ENCODE measurements around the gene TMEM258. TPM values are rescaled to one million over a fixed set of nuclear protein-coding genes. Genes with fewer than 3 reads are reported as not detected.
A peak's percentile ranks its signal among the peaks of the same experiment; 100 is the strongest.

The TMEM258 gene
- total and polyA plus RNA-seq, 2 experiments from 2014 or later = 71.3 to 519 TPM

DNA sequence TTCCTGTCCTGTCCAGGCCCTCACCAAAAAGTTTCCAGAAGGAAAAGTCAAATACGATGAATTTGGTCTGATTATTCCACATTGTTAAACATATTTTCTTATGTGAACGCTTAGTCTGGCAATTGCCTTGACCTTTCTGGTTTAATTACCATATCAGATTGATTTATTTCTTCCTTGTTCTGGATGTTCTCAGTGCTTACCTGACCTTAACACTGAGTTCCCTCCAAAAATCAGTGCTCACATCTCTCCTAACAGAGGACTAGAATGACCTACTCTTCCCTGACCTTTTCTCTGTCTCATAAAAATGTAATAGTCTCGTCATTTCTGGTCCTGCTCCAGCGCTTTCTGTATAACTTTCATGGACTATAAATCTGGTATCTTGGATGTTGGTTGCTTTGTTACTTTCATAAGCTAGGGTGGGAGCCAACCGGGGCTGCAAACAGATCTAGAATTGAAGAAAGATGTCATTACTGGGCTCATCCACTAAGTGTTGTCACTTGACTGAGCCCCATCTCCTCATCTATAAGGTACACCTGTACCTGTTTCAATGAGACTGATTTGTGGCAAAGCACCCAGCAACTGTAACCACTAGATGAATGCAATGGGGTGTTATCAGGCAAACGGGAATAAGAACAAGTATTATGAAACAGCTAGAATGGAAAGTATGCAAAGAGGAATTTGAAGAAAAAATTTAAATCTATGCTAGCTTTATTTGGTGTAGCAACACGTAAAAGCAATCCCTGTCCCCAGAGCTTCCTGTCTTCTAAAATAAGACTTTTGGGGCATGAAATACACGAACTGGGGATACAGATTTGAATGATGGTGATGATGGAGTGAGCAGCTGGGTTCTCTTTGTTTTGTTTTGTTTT, 38.1 kb upstream of the TMEM258 start:
- no peak overlapping the region for H2AFZ ChIP-seq
- Mint-ChIP-seq H3K4me3 (peak overlapping the region; percentile 87), H3K36me3 (ENCODE audit: low read depth) (peaks cover 31% of the 10 kb centered on the region), H3K27ac (no peak overlapping the region; the same call in 1 of the 2 replicates), H3K9me3 (peaks cover 3% of the 10 kb centered on the region; the same call in 1 of the 3 replicates), H3K4me1 (peaks cover 66% of the 10 kb centered on the region), H3K27me3 (ENCODE audit: insufficient read depth, low read depth, poor library complexity) (peaks cover 27% of the 10 kb centered on the region)
- no peaks in the 10 kb centered on the region; the same call in 1 of the 2 replicates for H3K36me3 ChIP-seq (ENCODE audit: insufficient read depth)
- H4K20me1 ChIP-seq (replicated peaks; ENCODE audit: insufficient read depth) = peaks cover 42% of the 10 kb centered on the region
- no peak for ATAC-seq
- DNase-seq (ENCODE audit: low spot score) = no peak
- peak overlapping the region; percentile 100 for H3K4me2 ChIP-seq
- no peaks in the 10 kb centered on the region for H3K9me2 ChIP-seq (ENCODE audit: insufficient read depth)
- peak overlapping the region; percentile 99 for H3K4me3 ChIP-seq
- H3K79me2 ChIP-seq (replicated peaks; ENCODE audit: insufficient read depth) = peaks cover 73% of the 10 kb centered on the region
- H3F3A ChIP-seq (replicated peaks; ENCODE audit: low read depth) = peaks cover 56% of the 10 kb centered on the region
- 0 out of 2 replicates have a peak overlapping the region, but pooled peaks have one; percentile 21 for H3K27ac ChIP-seq (ENCODE audit: low read depth)
- no peaks in the 10 kb centered on the region for H3K27me3 ChIP-seq (ENCODE audit: insufficient read depth)
- peaks cover 71% of the 10 kb centered on the region for H3K4me1 ChIP-seq (ENCODE audit: insufficient read depth)
- TF ChIP-seq EZH2phosphoT487 (IDR thresholded peaks at IDR 0.05; ENCODE audit: unreplicated experiment) = no peak

DNA sequence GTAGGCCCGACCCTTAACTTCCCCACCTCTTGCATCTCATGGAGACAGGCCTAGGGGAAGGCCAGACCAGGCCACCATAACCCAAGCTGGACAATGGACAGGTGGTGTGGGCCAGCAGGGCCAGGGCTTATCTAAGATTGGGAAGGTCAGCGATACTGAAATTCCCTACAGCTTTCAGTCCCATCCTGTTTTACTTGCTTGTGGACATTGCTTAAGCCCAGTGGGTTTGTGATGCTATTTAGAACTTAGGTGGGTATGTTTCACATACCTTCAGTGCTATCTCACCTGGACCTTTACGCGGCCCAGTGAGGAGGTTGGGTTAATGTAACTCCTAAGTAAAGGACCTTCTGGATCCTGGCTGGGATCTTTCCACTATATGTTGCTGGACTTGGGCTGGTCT, 37.4 kb upstream of the TMEM258 start:
- 0 out of 2 replicates have a peak overlapping the region, but pooled peaks have one; percentile 21 for H3K27ac ChIP-seq (ENCODE audit: low read depth)
- peaks cover 56% of the 10 kb centered on the region for H3F3A ChIP-seq (replicated peaks; ENCODE audit: low read depth)
- H3K27me3 Mint-ChIP-seq (ENCODE audit: insufficient read depth, low read depth, poor library complexity) = peaks cover 24% of the 10 kb centered on the region
- no peaks in the 10 kb centered on the region for H3K27me3 ChIP-seq (ENCODE audit: insufficient read depth)
- peaks cover 67% of the 10 kb centered on the region for H3K79me2 ChIP-seq (replicated peaks; ENCODE audit: insufficient read depth)
- no peaks in the 10 kb centered on the region for H3K9me2 ChIP-seq (ENCODE audit: insufficient read depth)
- peaks cover 3% of the 10 kb centered on the region; the same call in 1 of the 3 replicates for H3K9me3 Mint-ChIP-seq
- no peak overlapping the region for H3K27ac Mint-ChIP-seq
- H3K4me3 Mint-ChIP-seq = peak overlapping the region; percentile 87
- peaks cover 62% of the 10 kb centered on the region for H3K4me1 Mint-ChIP-seq
- peak overlapping the region; percentile 99 for H3K4me3 ChIP-seq
- DNase-seq (ENCODE audit: low spot score) (no peak), ATAC-seq (no peak)
- H2AFZ ChIP-seq = no peak overlapping the region
- H3K4me2 ChIP-seq = peak overlapping the region; percentile 100
- peaks cover 42% of the 10 kb centered on the region for H4K20me1 ChIP-seq (replicated peaks; ENCODE audit: insufficient read depth)
- peaks cover 31% of the 10 kb centered on the region for H3K36me3 Mint-ChIP-seq (ENCODE audit: low read depth)
- no peaks in the 10 kb centered on the region; the same call in 1 of the 2 replicates for H3K36me3 ChIP-seq (ENCODE audit: insufficient read depth)
- H3K4me1 ChIP-seq (ENCODE audit: insufficient read depth) = peaks cover 65% of the 10 kb centered on the region
- no peak for TF ChIP-seq EZH2phosphoT487 (IDR thresholded peaks at IDR 0.05; ENCODE audit: unreplicated experiment)
- TF ChIP-seq, protein P1, sequence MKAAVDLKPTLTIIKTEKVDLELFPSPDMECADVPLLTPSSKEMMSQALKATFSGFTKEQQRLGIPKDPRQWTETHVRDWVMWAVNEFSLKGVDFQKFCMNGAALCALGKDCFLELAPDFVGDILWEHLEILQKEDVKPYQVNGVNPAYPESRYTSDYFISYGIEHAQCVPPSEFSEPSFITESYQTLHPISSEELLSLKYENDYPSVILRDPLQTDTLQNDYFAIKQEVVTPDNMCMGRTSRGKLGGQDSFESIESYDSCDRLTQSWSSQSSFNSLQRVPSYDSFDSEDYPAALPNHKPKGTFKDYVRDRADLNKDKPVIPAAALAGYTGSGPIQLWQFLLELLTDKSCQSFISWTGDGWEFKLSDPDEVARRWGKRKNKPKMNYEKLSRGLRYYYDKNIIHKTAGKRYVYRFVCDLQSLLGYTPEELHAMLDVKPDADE (IDR thresholded peaks at IDR 0.05) = no peak
- no peak for TF ChIP-seq JUNB (IDR thresholded peaks at IDR 0.05; ENCODE audit: unreplicated experiment)
- TF ChIP-seq ZNF331 (CRISPR knock-in tag; IDR thresholded peaks at IDR 0.05; ENCODE audit: low read depth) = no peak
- no peak for TF ChIP-seq POLR2AphosphoS5 (IDR thresholded peaks at IDR 0.05; ENCODE audit: low read depth)
- TF ChIP-seq EZH2 (IDR thresholded peaks at IDR 0.05; ENCODE audit: low read depth, unreplicated experiment) = no peak
- TF ChIP-seq NANOG (IDR thresholded peaks at IDR 0.05; ENCODE audit: borderline replicate concordance) = no peak
- TF ChIP-seq, protein P2, sequence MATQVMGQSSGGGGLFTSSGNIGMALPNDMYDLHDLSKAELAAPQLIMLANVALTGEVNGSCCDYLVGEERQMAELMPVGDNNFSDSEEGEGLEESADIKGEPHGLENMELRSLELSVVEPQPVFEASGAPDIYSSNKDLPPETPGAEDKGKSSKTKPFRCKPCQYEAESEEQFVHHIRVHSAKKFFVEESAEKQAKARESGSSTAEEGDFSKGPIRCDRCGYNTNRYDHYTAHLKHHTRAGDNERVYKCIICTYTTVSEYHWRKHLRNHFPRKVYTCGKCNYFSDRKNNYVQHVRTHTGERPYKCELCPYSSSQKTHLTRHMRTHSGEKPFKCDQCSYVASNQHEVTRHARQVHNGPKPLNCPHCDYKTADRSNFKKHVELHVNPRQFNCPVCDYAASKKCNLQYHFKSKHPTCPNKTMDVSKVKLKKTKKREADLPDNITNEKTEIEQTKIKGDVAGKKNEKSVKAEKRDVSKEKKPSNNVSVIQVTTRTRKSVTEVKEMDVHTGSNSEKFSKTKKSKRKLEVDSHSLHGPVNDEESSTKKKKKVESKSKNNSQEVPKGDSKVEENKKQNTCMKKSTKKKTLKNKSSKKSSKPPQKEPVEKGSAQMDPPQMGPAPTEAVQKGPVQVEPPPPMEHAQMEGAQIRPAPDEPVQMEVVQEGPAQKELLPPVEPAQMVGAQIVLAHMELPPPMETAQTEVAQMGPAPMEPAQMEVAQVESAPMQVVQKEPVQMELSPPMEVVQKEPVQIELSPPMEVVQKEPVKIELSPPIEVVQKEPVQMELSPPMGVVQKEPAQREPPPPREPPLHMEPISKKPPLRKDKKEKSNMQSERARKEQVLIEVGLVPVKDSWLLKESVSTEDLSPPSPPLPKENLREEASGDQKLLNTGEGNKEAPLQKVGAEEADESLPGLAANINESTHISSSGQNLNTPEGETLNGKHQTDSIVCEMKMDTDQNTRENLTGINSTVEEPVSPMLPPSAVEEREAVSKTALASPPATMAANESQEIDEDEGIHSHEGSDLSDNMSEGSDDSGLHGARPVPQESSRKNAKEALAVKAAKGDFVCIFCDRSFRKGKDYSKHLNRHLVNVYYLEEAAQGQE (IDR thresholded peaks at IDR 0.05; ENCODE audit: unreplicated experiment) = no peak
- no peak for TF ChIP-seq STAT1 (IDR thresholded peaks at IDR 0.05; ENCODE audit: unreplicated experiment)
- TF ChIP-seq, protein P3, sequence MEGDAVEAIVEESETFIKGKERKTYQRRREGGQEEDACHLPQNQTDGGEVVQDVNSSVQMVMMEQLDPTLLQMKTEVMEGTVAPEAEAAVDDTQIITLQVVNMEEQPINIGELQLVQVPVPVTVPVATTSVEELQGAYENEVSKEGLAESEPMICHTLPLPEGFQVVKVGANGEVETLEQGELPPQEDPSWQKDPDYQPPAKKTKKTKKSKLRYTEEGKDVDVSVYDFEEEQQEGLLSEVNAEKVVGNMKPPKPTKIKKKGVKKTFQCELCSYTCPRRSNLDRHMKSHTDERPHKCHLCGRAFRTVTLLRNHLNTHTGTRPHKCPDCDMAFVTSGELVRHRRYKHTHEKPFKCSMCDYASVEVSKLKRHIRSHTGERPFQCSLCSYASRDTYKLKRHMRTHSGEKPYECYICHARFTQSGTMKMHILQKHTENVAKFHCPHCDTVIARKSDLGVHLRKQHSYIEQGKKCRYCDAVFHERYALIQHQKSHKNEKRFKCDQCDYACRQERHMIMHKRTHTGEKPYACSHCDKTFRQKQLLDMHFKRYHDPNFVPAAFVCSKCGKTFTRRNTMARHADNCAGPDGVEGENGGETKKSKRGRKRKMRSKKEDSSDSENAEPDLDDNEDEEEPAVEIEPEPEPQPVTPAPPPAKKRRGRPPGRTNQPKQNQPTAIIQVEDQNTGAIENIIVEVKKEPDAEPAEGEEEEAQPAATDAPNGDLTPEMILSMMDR (conservative IDR thresholded peaks at IDR 0.05; ENCODE audit: low read depth in 2 of 2) = no peak
- TF ChIP-seq CREB1 (CRISPR knock-in tag; IDR thresholded peaks at IDR 0.05; ENCODE audit: low read depth) = no peak

Measured in GM23338 (cell line).